Mucosa of descending colon (tissue), 3 donors: Measurements from ENCODE around the gene CDC14A. TPM values are rescaled to one million over a fixed set of nuclear protein-coding genes. Genes with fewer than 3 reads are reported as not detected.
"Not testable (repeated sequence)": the region's sequence is repeated elsewhere in the genome, so short reads cannot be mapped to it uniquely, and the experiment has no call there.

ENCODE experiments used
- ATAC-seq: fragments of 200-7000 bp; cut with Tn5 transposase; one replicate; pipeline ENCODE4 v1.9.1; 2020; ENCODE audit warnings: mild to moderate bottlenecking, moderate library complexity
- DNase-seq, 3 donors: peaks; one replicate each; pipeline ENCODE4 v3.0.0-alpha.2; 2020
- H3K36me3 ChIP-seq: fragments of 200-600 bp; one replicate; pipeline ENCODE4 v1.8.0; 2021; ENCODE audit warnings: low read depth, mild to moderate bottlenecking
- H3K4me1 ChIP-seq: fragments of 200-600 bp; one replicate; pipeline ENCODE4 v1.8.0; 2021; ENCODE audit warnings: low read depth, mild to moderate bottlenecking
- H3K4me3 ChIP-seq: fragments of 200-600 bp; one replicate; pipeline ENCODE4 v1.8.0; 2021; ENCODE audit warnings: mild to moderate bottlenecking
- H3K9me3 ChIP-seq: fragments of 200-600 bp; one replicate; pipeline ENCODE4 v1.8.0; 2021; ENCODE audit warnings: mild to moderate bottlenecking
- intact Hi-C, 2 donors: fragments of 100-400 bp; cut with DNase I in 1 of 2; cut with micrococcal nuclease in 1 of 2; formaldehyde crosslinking; loops; one replicate each; pipeline versions ENCODE4 v1.11.0 to v1.11.1; 2022; cut with DNase I, micrococcal nuclease
- total RNA-seq, 3 donors: library from RNA; stranded (reverse); fragmentation: NEBNext Ultra II Directional in 2 of 3; extraction: Animal tissue kit (Norgen Biotek cat#: 25700) in 2 of 3; gene quantifications; one replicate each; pipeline versions ENCODE4 v1.2.1 to v1.2.4, GENCODE V29; 2021 to 2023
- TF ChIP-seq, protein P1 (sequence below): fragments of 200-600 bp; IDR thresholded peaks from one replicate; pipeline ENCODE4 v1.8.0; 2022; ENCODE audit warnings: antibody characterized with exemption, mild to moderate bottlenecking
- donor health status: DM: no; HTN: no; CAD: no; lungs with moderate emphysema.
- donor health status: DM: no; HTN: no; CAD: no.
- donor health status: DM: no; HTN: yes; CAD: no.

The CDC14A gene
- total RNA-seq, 3 donors from 2014 or later = 15.6 to 34.3 (median 18.5) TPM

GRCh38 chr1:100364697-100365096 lies 12.4 kb downstream of the CDC14A start:
- ATAC-seq (no peak), DNase-seq (no peak)
- TF ChIP-seq, protein P1, sequence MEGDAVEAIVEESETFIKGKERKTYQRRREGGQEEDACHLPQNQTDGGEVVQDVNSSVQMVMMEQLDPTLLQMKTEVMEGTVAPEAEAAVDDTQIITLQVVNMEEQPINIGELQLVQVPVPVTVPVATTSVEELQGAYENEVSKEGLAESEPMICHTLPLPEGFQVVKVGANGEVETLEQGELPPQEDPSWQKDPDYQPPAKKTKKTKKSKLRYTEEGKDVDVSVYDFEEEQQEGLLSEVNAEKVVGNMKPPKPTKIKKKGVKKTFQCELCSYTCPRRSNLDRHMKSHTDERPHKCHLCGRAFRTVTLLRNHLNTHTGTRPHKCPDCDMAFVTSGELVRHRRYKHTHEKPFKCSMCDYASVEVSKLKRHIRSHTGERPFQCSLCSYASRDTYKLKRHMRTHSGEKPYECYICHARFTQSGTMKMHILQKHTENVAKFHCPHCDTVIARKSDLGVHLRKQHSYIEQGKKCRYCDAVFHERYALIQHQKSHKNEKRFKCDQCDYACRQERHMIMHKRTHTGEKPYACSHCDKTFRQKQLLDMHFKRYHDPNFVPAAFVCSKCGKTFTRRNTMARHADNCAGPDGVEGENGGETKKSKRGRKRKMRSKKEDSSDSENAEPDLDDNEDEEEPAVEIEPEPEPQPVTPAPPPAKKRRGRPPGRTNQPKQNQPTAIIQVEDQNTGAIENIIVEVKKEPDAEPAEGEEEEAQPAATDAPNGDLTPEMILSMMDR = no peak
- Histone ChIP-seq H3K4me3 (no peak overlapping the region), H3K36me3 (no peaks in the 10 kb centered on the region), H3K4me1 (peaks cover 8% of the 10 kb centered on the region), H3K9me3 (no peaks in the 10 kb centered on the region)
- intact Hi-C loops = no loop called here

DNA sequence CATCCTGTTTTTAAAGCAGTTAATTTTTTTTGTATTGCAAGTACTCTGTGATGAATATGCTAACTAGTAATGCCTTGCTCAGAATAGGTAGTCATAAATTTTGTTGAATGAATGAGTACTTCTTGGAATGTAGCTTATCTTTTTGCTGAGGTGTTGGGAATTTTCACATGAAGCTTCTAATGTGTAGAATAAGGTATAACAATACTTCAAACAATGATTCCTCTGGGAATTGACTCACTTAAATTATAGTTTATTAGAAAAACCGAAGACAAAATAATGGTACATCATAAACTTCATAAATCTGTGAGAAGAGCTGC lies 13.9 kb downstream of the CDC14A start:
- TF ChIP-seq, protein P1 = no peak
- H3K4me1 ChIP-seq = peaks cover 1% of the 10 kb centered on the region
- H3K9me3 ChIP-seq = no peaks in the 10 kb centered on the region
- intact Hi-C loops = no loop called here
- no peak for ATAC-seq
- no peaks in the 10 kb centered on the region for H3K36me3 ChIP-seq
- H3K4me3 ChIP-seq = no peak overlapping the region
- DNase-seq = no peak

GRCh38 chr1:100369339-100369738 lies 17.0 kb downstream of the CDC14A start:
- intact Hi-C loops, ATAC-seq, H3K4me1 ChIP-seq, H3K36me3 ChIP-seq, H3K4me3 ChIP-seq, DNase-seq, H3K9me3 ChIP-seq: not testable (repeated sequence)

DNA sequence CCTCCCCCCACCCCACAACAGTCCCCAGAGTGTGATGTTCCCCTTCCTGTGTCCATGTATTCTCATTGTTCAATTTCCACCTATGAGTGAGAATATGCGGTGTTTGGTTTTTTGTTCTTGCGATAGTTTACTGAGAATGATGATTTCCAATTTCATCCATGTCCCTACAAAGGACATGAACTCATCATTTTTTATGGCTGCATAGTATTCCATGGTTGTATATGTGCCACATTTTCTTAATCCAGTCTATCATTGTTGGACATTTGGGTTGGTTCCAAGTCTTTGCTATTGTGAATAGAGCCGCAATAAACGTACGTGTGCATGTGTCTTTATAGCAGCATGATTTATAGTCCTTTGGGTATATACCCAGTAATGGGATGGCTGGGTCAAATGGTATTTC lies 21.6 kb downstream of the CDC14A start:
- ATAC-seq, H3K4me1 ChIP-seq, H3K4me3 ChIP-seq, DNase-seq, H3K9me3 ChIP-seq, intact Hi-C loops, H3K36me3 ChIP-seq: not testable (repeated sequence)

DNA sequence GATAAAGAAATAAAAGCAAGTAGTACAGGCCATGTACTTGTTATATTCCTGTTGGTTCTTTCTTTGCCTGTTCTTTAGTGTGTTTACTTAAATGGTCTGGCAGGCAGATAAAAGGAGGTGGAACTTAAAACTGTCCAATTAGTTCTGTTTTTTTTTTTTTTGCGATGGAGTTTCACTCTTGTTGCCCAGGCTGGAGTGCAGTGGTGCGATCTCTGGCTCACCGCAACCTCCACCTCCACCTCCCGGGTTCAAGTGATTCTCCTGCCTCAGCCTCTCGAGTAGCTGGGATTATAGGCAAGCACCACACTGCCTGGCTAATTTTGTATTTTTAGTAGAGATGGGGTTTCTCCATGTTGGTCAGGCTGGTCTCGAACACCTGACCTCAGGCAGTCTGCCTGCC lies 24.6 kb downstream of the CDC14A start:
- intact Hi-C loops, H3K9me3 ChIP-seq, H3K4me1 ChIP-seq, H3K4me3 ChIP-seq, H3K36me3 ChIP-seq, ATAC-seq, DNase-seq: not testable (repeated sequence)

DNA sequence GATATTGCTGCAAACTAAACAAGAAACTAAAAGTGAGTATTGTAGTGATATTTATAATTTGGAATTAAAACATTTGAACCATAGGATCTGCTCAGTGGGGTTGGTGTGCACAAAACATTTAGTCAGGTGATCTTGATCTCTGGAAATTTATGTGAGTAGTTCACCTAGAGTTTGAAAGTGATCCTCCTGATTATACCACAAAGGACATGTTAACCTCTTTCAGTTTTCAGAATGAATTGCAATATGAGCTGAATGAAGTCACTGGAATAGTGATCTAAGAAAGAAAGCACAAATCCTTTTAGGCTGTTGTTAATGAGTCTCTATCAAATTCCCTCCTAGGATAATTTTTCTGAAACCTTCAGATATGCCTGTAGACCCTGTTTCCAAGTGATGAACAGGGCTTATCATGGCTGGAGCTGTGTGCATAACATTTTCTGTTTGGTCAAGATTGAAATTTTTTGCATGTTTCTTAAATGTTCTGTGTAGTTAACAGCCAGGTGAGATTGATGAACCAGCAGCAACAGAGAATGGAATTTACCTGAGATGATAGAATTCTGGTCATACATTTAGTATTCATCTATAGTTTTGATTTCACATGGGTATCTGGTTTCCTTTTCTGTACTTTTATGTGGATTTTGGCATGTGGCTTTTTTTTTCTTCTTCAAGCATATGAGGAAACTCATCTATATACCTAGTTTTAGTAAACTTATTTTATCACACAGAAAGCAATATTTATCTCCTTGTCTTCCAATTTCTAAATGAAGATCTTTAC lies 25.5 kb downstream of the CDC14A start:
- Histone ChIP-seq H3K9me3 (no peaks in the 10 kb centered on the region), H3K36me3 (no peaks in the 10 kb centered on the region), H3K4me3 (no peak overlapping the region), H3K4me1 (peaks cover 3% of the 10 kb centered on the region)
- TF ChIP-seq, protein P1 = no peak
- no peak for DNase-seq
- intact Hi-C loops = no loop called here
- no peak for ATAC-seq

DNA sequence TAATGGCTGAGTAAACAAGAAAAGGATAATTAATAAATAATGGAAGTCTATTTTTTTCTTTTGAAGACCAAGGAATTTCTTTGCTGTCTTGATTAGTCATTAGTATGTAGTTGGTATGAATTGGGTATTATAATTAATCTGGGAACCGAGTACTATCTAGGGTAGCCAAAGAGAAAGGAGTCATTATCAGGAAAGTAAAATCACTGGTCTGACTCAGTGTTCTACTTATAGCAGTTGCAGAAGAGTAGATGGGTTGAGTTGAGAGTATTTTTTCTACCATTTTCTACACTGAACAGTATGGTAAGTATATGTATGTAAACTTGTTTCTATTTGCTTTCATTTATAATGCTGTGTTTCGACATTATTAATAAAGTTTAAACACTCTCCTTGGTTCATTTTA lies 26.6 kb downstream of the CDC14A start:
- Histone ChIP-seq H3K36me3 (no peaks in the 10 kb centered on the region), H3K4me3 (no peak overlapping the region), H3K9me3 (no peaks in the 10 kb centered on the region), H3K4me1 (peaks cover 8% of the 10 kb centered on the region)
- ATAC-seq (no peak), DNase-seq (no peak)
- TF ChIP-seq, protein P1 = no peak
- intact Hi-C loops = no loop called here
